HepG2 (cell line): ENCODE data around the gene DERL2. TPM values are rescaled to one million over a fixed set of nuclear protein-coding genes. Genes with fewer than 3 reads are reported as not detected.
A peak's percentile ranks its signal among the peaks of the same experiment; 100 is the strongest.

Experiments used
- DNMT1 ChIP-seq: sonication (generic); formaldehyde crosslinking; IDR thresholded peaks from 2 replicates; pipeline ENCODE4 v1.5.1; 2020; ENCODE audit warnings: mild to moderate bottlenecking, missing genetic modification reagents
- FIP1L1 ChIP-seq: fragments of 200-400 bp; formaldehyde crosslinking; IDR thresholded peaks from 2 replicates; pipeline ENCODE4 v1.6.1; 2018; ENCODE audit warnings: low read depth, mild to moderate bottlenecking, low read length, moderate library complexity, borderline replicate concordance; ENCODE audit not compliant: insufficient read depth
- ZNF235 ChIP-seq: sonication (generic); formaldehyde crosslinking; IDR thresholded peaks from 2 replicates; pipeline ENCODE4 v1.8.1; 2023; ENCODE audit warnings: mild to moderate bottlenecking, missing genetic modification reagents, borderline replicate concordance
- ZNF562 ChIP-seq: sonication (generic); formaldehyde crosslinking; IDR thresholded peaks from 2 replicates; pipeline ENCODE4 v1.8.0; 2022; ENCODE audit warnings: missing genetic modification reagents, borderline replicate concordance
- polyA plus RNA-seq, 8 experiments: library from polyadenylated mRNA; depleted of rRNA in 3 of 8; stranded (reverse) in 7 of 8; unstranded in 1 of 8; fragments of >200 nt; fragmentation: Illumina TruSeq in 4 of 8; extraction: Trizol in 4 of 8; gene quantifications; 2 replicates each; pipeline versions ENCODE4 v1.2.1 to v1.2.3, GENCODE V29; 2011 to 2016; ENCODE audit warnings: low read depth in 4 of 8, missing spikeins in 1 of 8, mixed read lengths in 1 of 8; ENCODE audit not compliant: insufficient read depth in 1 of 8
- total RNA-seq, 5 experiments: library from RNA; depleted of rRNA; stranded (reverse); fragments of >200 nt; fragmentation: Illumina TruSeq; extraction: Trizol; gene quantifications; 2 replicates each; pipeline ENCODE4 v1.2.3, GENCODE V29; 2016; ENCODE audit warnings: low read depth in 1 of 5
- TF ChIP-seq, protein P1 (sequence below): sonication (generic); formaldehyde crosslinking; IDR thresholded peaks from 2 replicates; pipeline ENCODE4 v1.4.0; 2020; ENCODE audit warnings: missing genetic modification reagents
- TF ChIP-seq, protein P2 (sequence below): sonication (generic); formaldehyde crosslinking; IDR thresholded peaks from 2 replicates; pipeline ENCODE4 v1.8.0; 2022; ENCODE audit warnings: low read depth, missing genetic modification reagents
- TF ChIP-seq, protein P3 (sequence below): sonication (generic); formaldehyde crosslinking; IDR thresholded peaks from 2 replicates; pipeline ENCODE4 v1.4.0; 2020; ENCODE audit warnings: mild to moderate bottlenecking, missing genetic modification reagents
- TF ChIP-seq, protein P4 (sequence below): sonication (generic); formaldehyde crosslinking; IDR thresholded peaks from 2 replicates; pipeline ENCODE4 v1.4.0; 2020; ENCODE audit warnings: missing genetic modification reagents
- TF ChIP-seq, protein P5 (sequence below): sonication (generic); formaldehyde crosslinking; IDR thresholded peaks from 2 replicates; pipeline ENCODE4 v1.4.0; 2020; ENCODE audit warnings: missing genetic modification reagents
- TF ChIP-seq, protein P6 (sequence below): sonication (generic); formaldehyde crosslinking; IDR thresholded peaks from 2 replicates; pipeline ENCODE4 v1.4.0; 2020; ENCODE audit warnings: missing genetic modification reagents

The DERL2 gene
- total and polyA plus RNA-seq, 2 of the 13 experiments (the other 11 are each of a cell fraction or from before 2014, with no cell fraction given), result 59.3 to 65.2 TPM

DNA sequence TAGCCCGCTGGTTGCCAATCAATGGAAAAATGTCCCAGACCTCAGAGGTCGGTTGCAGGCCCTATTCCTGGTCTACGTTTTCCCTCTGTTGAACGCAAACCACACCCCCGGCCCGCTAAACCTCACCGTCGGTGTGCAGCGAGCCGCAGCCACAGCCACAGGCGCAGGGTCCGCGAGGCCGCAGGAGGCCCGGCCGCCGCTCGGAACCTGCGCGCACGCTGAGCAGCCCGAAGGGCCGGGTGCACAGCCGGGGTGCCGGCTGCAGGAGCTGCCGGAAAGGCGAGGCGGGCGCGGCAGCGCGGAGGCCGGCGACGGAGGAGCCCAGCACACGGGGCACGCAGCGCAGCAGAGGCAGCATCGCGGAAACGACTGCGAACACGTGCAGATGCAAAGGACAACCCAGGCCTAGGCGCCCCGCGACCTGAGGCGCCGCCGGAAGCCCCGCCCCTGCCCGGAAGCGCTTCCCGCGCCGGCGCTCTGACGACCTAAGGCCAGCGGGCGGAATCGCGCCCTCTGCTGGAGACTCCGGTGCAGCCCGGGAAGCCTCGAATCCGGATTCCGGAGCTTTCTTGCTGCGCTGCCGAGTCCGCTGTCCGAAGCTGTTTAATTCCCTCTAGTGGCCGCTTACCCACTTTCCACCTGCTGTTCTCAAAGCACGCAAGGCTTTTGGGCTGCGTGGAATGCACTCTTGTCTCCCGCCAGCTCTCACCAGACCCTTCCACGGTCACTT is 47.1 kb downstream of the DERL2 start, which contains the start of gene C1QBP (continued):
- TF ChIP-seq, protein P1, sequence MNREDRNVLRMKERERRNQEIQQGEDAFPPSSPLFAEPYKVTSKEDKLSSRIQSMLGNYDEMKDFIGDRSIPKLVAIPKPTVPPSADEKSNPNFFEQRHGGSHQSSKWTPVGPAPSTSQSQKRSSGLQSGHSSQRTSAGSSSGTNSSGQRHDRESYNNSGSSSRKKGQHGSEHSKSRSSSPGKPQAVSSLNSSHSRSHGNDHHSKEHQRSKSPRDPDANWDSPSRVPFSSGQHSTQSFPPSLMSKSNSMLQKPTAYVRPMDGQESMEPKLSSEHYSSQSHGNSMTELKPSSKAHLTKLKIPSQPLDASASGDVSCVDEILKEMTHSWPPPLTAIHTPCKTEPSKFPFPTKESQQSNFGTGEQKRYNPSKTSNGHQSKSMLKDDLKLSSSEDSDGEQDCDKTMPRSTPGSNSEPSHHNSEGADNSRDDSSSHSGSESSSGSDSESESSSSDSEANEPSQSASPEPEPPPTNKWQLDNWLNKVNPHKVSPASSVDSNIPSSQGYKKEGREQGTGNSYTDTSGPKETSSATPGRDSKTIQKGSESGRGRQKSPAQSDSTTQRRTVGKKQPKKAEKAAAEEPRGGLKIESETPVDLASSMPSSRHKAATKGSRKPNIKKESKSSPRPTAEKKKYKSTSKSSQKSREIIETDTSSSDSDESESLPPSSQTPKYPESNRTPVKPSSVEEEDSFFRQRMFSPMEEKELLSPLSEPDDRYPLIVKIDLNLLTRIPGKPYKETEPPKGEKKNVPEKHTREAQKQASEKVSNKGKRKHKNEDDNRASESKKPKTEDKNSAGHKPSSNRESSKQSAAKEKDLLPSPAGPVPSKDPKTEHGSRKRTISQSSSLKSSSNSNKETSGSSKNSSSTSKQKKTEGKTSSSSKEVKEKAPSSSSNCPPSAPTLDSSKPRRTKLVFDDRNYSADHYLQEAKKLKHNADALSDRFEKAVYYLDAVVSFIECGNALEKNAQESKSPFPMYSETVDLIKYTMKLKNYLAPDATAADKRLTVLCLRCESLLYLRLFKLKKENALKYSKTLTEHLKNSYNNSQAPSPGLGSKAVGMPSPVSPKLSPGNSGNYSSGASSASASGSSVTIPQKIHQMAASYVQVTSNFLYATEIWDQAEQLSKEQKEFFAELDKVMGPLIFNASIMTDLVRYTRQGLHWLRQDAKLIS (CRISPR knock-in tag), result no peak
- TF ChIP-seq, protein P2, sequence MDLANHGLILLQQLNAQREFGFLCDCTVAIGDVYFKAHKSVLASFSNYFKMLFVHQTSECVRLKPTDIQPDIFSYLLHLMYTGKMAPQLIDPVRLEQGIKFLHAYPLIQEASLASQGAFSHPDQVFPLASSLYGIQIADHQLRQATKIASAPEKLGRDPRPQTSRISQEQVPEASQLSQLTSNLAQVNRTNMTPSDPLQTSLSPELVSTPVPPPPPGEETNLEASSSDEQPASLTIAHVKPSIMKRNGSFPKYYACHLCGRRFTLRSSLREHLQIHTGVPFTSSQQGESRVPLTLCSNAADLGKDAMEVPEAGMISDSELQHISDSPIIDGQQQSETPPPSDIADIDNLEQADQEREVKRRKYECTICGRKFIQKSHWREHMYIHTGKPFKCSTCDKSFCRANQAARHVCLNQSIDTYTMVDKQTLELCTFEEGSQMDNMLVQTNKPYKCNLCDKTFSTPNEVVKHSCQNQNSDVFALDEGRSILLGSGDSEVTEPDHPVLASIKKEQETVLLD, result peak; percentile 74; the same call in 1 of the 2 replicates
- TF ChIP-seq, protein P3, sequence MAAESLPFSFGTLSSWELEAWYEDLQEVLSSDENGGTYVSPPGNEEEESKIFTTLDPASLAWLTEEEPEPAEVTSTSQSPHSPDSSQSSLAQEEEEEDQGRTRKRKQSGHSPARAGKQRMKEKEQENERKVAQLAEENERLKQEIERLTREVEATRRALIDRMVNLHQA, result no peak
- TF ChIP-seq, protein P4, sequence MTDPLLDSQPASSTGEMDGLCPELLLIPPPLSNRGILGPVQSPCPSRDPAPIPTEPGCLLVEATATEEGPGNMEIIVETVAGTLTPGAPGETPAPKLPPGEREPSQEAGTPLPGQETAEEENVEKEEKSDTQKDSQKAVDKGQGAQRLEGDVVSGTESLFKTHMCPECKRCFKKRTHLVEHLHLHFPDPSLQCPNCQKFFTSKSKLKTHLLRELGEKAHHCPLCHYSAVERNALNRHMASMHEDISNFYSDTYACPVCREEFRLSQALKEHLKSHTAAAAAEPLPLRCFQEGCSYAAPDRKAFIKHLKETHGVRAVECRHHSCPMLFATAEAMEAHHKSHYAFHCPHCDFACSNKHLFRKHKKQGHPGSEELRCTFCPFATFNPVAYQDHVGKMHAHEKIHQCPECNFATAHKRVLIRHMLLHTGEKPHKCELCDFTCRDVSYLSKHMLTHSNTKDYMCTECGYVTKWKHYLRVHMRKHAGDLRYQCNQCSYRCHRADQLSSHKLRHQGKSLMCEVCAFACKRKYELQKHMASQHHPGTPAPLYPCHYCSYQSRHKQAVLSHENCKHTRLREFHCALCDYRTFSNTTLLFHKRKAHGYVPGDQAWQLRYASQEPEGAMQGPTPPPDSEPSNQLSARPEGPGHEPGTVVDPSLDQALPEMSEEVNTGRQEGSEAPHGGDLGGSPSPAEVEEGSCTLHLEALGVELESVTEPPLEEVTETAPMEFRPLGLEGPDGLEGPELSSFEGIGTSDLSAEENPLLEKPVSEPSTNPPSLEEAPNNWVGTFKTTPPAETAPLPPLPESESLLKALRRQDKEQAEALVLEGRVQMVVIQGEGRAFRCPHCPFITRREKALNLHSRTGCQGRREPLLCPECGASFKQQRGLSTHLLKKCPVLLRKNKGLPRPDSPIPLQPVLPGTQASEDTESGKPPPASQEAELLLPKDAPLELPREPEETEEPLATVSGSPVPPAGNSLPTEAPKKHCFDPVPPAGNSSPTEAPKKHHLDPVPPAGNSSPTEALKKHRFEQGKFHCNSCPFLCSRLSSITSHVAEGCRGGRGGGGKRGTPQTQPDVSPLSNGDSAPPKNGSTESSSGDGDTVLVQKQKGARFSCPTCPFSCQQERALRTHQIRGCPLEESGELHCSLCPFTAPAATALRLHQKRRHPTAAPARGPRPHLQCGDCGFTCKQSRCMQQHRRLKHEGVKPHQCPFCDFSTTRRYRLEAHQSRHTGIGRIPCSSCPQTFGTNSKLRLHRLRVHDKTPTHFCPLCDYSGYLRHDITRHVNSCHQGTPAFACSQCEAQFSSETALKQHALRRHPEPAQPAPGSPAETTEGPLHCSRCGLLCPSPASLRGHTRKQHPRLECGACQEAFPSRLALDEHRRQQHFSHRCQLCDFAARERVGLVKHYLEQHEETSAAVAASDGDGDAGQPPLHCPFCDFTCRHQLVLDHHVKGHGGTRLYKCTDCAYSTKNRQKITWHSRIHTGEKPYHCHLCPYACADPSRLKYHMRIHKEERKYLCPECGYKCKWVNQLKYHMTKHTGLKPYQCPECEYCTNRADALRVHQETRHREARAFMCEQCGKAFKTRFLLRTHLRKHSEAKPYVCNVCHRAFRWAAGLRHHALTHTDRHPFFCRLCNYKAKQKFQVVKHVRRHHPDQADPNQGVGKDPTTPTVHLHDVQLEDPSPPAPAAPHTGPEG (CRISPR knock-in tag), result peak; percentile 90
- no peak for TF ChIP-seq FIP1L1
- peak; percentile 84; the same call in 1 of the 2 replicates for TF ChIP-seq DNMT1 (CRISPR knock-in tag)
- TF ChIP-seq, protein P5, sequence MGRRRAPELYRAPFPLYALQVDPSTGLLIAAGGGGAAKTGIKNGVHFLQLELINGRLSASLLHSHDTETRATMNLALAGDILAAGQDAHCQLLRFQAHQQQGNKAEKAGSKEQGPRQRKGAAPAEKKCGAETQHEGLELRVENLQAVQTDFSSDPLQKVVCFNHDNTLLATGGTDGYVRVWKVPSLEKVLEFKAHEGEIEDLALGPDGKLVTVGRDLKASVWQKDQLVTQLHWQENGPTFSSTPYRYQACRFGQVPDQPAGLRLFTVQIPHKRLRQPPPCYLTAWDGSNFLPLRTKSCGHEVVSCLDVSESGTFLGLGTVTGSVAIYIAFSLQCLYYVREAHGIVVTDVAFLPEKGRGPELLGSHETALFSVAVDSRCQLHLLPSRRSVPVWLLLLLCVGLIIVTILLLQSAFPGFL, result peak; percentile 88
- no peak for TF ChIP-seq ZNF235
- TF ChIP-seq ZNF562, result peak; percentile 72; the same call in 1 of the 2 replicates
- TF ChIP-seq, protein P6, sequence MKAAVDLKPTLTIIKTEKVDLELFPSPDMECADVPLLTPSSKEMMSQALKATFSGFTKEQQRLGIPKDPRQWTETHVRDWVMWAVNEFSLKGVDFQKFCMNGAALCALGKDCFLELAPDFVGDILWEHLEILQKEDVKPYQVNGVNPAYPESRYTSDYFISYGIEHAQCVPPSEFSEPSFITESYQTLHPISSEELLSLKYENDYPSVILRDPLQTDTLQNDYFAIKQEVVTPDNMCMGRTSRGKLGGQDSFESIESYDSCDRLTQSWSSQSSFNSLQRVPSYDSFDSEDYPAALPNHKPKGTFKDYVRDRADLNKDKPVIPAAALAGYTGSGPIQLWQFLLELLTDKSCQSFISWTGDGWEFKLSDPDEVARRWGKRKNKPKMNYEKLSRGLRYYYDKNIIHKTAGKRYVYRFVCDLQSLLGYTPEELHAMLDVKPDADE (CRISPR knock-in tag), result peak; percentile 89
